Astrocyte of the cerebellum (primary cell): Measurements from ENCODE around the gene PSEN2.

Source experiments
- DNase-seq: peaks from one replicate; pipeline ENCODE4 v3.0.0-alpha.2; 2011; ENCODE audit warnings: low read depth
- H3K4me3 ChIP-seq: 2 replicates; pipeline ENCODE4 v1.5.1; 2011; ENCODE audit warnings: mild to moderate bottlenecking, low read depth, low read length, moderate library complexity
- in situ Hi-C: cut with HindIII; loops from 2 replicates; pipeline ENCODE4 v1.10.0; 2017; ENCODE audit warnings: low sequenced_read_pairs
- TF ChIP-seq, protein P1 (sequence below): IDR thresholded peaks from 2 replicates; pipeline ENCODE4 v1.5.1; 2012; ENCODE audit warnings: low read length, low read depth, moderate library complexity, mild to moderate bottlenecking; ENCODE audit errors: missing control alignments

The PSEN2 gene

DNA sequence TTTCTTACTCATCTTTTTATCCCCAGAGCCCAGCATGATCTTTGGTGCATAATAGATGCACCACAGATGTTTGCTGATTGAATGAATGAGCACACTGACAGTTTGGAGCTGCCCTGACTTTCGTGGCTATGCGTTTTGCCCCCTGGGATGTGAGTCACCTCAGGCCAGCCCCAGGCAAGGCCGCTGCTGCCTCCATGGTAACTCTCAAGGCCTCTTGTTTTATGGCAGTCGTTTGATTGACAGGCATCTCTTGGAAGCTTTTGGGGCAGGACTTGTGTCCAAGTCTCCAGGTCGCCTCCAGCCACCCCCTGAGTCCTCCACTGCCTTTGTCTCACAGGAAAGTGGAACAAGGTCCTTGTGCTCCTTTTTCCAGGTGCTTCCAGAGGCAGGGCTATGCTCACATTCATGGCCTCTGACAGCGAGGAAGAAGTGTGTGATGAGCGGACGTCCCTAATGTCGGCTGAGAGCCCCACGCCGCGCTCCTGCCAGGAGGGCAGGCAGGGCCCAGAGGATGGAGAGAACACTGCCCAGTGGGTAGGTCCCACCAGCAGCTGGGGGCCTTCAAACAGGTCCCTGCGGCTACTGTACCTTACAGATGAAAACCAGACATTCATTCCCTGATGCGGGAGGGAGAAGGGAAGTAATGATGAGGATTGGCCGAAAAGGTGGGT is 11.2 kb downstream of the PSEN2 start:
- H3K4me3 ChIP-seq = no peak overlapping the region
- no peak for DNase-seq
- in situ Hi-C loops = no loop called here
- TF ChIP-seq, protein P1, sequence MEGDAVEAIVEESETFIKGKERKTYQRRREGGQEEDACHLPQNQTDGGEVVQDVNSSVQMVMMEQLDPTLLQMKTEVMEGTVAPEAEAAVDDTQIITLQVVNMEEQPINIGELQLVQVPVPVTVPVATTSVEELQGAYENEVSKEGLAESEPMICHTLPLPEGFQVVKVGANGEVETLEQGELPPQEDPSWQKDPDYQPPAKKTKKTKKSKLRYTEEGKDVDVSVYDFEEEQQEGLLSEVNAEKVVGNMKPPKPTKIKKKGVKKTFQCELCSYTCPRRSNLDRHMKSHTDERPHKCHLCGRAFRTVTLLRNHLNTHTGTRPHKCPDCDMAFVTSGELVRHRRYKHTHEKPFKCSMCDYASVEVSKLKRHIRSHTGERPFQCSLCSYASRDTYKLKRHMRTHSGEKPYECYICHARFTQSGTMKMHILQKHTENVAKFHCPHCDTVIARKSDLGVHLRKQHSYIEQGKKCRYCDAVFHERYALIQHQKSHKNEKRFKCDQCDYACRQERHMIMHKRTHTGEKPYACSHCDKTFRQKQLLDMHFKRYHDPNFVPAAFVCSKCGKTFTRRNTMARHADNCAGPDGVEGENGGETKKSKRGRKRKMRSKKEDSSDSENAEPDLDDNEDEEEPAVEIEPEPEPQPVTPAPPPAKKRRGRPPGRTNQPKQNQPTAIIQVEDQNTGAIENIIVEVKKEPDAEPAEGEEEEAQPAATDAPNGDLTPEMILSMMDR = no peak

DNA sequence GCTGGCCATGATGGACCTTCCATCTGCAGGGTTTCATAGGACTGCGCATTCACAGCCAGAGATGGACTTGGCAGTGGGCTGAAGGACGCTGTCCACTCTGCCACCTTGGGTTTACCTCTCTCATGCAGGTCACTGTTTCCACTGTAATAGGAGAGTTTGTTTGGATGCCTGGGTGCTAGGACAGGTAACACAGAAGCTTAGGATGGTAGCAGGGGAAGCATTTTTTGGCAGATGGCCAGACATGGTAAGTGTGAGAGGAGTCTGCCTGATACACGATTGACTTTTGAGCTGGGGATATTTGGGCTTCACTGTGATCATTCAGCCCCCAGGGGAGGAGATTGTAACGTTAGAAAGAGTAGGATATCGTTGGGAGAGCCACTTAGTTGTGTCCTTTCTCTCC is 11.8 kb downstream of the PSEN2 start:
- TF ChIP-seq, protein P1 = no peak
- DNase-seq = no peak
- in situ Hi-C loops = no loop called here
- no peak overlapping the region for H3K4me3 ChIP-seq

DNA sequence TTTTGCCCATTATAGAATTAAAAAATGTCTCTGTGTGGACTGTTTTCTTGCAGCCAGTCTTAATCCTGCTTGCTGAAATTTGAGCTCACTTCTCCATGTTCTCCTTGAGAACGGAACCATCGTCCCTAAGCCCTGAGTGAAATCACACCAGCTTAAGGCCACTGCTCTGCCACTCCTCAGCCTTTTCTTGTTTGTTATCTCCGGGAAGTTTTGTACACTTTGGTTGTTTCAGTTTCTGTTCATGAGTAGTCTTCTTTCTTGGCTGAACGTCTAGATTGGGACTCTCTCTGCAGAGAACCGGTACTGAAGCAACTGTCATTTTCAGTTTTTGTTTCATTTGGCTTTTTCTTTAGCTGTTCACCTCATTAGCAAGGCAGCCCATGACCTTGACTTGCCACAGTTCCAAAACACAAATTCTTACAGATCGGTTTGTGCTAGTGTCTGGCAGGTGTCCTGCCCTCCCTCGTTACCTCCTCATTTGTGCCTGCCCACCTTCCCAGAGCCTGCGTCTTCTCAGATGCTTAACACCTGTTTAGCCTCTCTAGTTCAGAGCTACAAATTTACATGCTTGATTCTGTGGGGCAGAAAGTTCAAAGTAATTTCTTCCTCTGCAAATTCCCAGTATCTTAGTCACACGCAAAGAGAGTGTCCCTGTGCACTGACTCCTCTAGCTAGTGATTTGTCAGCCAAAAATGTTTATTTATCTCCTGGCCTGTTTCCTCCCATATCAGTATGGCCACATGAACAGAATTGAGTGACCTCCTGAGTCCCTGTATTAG is 12.4 kb downstream of the PSEN2 start:
- TF ChIP-seq, protein P1 = no peak
- H3K4me3 ChIP-seq = no peak overlapping the region
- in situ Hi-C loops = no loop called here
- no peak for DNase-seq

DNA sequence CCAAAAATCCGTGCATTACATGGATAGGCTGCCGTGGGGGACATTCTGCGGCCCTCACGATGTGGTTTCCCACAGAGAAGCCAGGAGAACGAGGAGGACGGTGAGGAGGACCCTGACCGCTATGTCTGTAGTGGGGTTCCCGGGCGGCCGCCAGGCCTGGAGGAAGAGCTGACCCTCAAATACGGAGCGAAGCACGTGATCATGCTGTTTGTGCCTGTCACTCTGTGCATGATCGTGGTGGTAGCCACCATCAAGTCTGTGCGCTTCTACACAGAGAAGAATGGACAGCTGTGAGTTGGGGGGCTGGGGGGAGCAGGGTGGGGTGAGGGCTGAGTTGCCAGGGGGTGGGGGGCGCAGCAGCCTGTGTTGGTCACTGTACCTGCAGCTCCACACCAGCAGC is 13.2 kb downstream of the PSEN2 start:
- no peak for DNase-seq
- TF ChIP-seq, protein P1 = no peak
- H3K4me3 ChIP-seq = no peak overlapping the region
- in situ Hi-C loops = no loop called here

DNA sequence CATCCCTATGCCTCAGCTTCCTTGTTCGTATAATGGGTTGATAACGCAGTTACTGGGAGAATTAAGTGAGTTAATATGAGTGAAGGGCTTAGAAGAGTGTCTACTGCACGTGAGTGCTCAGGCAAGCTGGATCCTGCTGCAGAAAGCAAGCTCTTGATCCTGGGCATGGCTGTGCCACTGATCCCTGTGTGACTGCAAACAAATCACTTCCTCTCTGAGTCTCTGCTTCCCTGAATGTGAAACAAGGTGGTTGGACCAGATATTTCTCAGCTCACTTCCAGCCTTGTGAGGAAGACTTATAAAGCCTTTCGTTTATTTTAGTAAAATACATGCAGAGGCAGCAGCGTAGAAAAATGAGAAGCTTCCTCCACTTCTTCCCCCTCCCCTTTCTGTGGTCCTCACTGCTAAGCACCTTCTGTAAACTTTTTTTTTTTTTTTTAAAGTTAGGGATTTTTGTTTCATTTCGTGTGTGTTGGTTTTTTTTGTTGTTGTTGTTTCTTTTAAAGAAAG is 13.8 kb downstream of the PSEN2 start:
- no peak for DNase-seq
- in situ Hi-C loops = no loop called here
- H3K4me3 ChIP-seq = no peak overlapping the region
- TF ChIP-seq, protein P1 = no peak

DNA sequence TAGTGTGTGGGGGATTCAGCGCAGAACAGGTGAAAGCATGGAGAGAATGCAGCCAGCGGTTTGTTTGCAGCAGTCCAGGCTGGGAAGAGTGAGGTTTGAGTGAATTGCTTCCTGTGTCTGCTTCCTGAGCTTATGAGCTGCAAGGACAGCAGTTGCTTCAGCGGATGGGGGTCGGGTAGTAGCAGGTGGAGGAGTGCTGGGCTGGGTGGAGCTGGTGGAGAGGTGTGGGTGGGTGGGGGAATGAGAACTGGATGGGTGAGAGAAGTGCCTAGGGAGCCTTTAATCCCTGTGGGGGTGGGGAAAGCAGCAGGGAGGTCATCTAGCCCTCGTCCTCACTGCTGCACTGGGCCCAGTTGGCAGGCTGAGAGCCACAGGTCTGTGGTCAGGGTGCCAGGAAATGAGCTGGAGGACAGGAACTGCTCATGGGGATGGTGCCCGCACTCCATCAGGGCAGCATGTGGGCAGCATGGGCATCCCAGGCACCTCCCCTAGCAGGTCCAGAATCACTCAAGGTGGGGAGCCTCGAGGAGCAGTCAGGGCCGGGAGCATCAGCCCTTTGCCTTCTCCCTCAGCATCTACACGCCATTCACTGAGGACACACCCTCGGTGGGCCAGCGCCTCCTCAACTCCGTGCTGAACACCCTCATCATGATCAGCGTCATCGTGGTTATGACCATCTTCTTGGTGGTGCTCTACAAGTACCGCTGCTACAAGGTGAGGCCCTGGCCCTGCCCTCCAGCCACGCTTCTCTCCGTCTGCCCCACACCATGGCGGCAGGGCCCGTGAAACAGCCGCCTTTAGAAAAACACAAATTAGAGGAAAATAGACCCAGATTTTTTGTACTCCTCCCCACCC is 14.8 kb downstream of the PSEN2 start:
- TF ChIP-seq, protein P1 = no peak
- in situ Hi-C loops = no loop called here
- H3K4me3 ChIP-seq = no peak overlapping the region
- no peak for DNase-seq
